NCI-H510A treated with DMSO at 0.1 percent for 48 hours (cell line): ENCODE data around the gene ZNRF3.
"Not testable (repeated sequence)": the region's sequence is repeated elsewhere in the genome, so short reads cannot be mapped to it uniquely, and the experiment has no call there.

Experiments used
- DNase-seq: peaks from one replicate; lab custom pipeline; 2025; lab: John Stamatoyannopoulos, UW

Gene ZNRF3

GRCh38 chr22:29070490-29070889 lies 187.1 kb downstream of the ZNRF3 start:
- DNase-seq, result no peak

GRCh38 chr22:29071261-29072045 lies 188.1 kb downstream of the ZNRF3 start:
- peak; percentile 35 for DNase-seq

GRCh38 chr22:29072193-29072978 lies 189.0 kb downstream of the ZNRF3 start:
- peak; percentile 76 for DNase-seq

- no peak for DNase-seq
These were observed 189.7 kb downstream of the ZNRF3 start, which contains the start of gene KREMEN1 for GRCh38 chr22:29072979-29073617. Gene KREMEN1, plus strand, starts transcription at chr22:29073035. Its CDS starts 96 bp downstream, at chr22:29073131.

DNA sequence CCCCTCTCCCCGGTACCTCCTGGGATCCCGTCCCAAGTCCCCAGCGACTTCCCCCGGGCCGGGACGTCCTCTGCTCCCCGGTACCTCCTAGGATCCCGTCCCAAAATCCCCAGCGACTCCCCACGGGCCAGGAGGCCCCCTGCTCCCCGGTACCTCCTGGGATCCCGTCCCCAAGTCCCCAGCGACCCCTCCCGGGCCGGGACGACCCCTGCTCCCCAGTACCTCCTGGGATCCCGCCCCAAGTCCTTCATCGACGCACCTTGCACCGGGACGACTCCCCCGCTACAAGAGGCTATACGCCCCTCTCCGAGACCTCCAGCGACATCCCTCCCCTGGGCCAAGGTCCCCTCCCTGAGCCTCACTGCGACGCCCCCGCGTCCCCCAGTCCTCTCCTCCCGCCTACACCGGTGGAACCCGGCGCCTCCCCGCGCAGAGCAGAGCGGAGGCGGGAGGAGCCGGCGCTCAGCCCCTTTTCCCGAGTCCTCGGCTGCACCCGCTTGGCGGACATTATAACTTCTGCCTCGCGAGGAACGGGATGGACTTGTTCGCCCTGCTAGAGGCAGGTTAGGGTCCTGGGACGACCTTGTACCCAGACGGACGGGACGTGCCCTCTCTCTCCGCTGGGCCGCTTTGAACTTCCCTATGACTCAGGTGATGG lies 190.4 kb downstream of the ZNRF3 start:
- DNase-seq, result no peak

DNA sequence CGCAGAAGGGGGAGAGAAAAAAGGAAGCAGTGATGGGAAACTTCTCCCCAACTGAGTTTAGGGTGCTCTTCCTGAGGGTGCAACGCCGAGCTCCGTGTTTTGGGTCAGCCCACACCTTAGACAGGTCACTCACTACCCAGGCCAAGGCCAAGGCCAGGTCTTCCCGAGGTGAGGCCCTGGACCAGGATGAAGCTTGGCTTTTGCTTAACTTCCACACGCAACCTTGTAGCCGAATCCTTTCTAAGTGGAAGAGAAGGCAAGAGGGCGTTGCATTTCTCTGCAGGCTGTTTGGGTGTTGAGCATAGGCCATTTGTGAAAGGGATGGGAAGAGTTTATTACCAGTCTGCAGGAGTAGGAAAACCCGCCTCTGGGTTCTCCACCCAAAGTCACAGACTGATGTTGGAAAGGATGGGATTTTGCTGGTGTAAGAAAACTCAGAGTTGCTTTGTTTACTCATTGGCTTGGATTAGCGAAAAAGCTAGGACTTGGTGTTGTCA lies 191.0 kb downstream of the ZNRF3 start:
- no peak for DNase-seq

- DNase-seq, result peak; percentile 50
These were observed 194.9 kb downstream of the ZNRF3 start for GRCh38 chr22:29078036-29078868.

DNA sequence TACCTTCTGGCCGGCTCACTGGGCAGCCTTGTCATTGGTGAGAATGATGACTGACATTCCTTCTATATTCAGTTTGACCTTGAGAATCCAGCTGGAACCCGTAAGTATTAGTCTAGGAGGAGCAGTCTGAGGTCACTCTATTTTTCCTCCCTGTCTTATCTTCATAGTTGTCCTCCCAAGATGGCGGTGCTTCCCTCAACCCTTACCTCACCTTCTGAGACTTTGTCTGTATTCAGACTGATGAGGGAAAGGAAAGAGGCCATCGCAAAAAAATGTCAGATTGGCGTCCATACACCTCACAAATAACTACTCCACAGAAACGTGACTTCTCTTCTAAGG lies 195.5 kb downstream of the ZNRF3 start:
- no peak for DNase-seq

DNA sequence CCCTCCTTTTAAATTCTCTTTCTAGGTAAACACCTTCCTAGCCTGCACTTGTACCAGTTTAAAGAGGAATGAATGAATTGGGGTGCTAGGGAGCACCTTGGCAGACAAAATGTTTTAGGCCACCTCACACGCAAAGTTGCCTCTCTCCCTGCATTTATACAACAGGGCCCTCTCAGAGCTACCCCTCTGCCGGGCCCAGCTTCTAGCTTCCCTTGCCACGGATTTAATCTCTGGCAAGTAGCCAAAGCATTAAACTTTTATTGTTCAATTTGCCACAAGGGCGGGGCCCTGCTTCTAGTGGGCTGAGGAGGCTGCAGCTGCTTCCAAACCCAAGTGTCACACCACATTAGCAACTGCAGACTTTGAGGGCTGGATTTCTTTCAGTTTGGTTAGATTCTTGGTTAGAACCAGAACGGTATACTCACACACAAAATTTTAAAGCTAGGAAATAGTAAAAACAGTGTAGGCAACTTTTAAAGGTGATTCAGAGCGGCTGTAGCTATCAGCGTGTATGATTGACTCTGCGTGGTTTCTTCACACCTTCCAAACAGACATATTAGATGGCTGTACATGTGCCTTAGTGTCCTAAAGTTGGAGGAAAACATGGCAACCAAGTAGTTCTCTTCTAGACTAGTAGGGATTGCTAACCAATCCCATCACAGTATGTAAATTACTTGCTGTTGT lies 196.0 kb downstream of the ZNRF3 start:
- DNase-seq, result peak; percentile 89

DNA sequence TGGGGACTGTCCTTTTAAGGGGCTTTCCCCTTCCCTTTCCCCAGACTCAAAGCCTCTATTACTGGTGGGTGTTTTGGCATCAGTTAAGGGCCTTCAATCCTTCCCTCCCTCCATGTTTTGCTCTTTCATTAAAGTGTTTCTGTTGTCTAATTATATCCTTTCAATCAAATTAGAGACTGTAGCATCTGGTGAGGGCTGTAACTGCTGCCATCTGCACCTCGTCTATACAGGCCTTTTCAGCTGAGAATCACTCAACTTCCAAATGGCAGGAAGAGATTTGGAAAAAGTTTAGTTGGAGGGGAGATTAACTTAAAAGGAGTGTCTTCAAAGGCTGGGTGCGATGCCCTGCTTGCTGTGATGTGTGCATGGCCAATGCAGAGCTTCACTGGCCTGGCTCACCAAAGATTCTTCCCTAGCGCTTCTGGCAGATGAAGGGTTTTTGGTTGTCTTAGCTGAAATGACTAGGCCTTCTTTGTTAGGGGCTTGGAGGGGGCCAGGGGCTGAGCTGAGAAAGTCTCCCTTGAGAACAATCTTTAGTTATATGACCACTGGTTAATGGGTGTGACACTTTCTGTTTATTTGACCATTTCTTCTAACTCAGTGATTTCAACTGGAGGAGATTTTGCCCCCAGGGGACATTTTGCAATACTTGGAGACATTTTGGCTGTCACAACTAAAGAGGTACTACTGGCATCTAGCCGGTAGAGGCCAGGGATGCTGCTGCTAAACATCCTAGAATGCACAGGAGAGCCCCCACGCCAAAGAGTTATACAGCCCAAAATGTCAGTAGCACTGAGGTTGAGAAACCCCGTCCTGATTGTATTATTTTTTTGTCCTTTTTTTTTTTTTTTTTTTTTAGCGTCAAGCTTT lies 197.0 kb downstream of the ZNRF3 start:
- DNase-seq, result no peak

DNA sequence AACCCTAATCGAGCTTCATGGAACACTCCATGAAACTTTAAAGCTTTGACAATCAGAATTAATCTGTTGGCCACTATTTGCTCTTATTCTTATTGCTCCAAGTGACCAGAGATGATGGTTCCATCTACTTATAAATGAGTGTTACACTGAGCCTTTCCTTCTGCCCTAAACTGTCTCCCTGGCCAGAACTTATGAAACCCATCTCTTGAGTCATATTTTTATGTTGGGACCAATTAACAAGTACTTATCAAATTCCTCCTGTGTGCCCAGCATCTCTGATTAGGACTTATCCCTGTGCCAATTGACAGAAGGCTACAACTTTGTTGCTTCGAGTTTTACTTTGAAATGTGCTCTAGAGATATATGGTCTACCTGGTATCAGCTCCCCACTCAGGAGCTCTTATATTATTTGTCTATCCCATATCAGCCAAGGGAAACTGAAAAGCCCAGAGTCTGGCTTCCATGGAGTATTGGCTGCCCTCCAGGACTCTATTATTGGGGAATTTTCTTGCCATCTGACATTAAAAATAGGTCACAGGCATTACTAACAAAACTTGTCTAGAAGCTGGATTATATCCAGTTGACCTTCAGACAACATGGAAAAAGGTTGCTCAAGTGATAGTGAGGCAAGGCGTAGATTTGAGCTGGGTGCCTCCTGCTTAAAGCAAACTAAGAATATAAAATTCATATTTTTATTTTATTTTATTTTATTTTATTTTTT lies 198.3 kb downstream of the ZNRF3 start:
- no peak for DNase-seq

GRCh38 chr22:29082826-29083545 lies 199.6 kb downstream of the ZNRF3 start:
- no peak for DNase-seq

DNA sequence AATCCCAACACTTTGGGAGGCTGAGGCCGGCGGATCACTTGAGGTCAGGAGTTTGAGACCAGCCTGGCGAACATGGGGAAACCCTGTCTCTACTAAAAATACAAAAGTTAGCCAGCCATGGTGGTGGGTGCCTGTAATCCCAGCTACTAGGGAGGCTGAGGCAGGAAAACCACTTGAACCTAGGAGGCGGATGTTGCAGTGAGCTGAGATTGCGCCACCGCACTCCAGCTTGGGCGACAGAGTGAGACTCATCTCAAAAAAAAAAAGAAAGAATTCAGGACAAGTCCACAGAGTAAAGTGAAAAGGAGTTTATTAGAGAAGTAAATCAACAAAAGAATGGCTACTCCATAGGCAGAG lies 200.2 kb downstream of the ZNRF3 start:
- DNase-seq, result not testable (repeated sequence)

DNA sequence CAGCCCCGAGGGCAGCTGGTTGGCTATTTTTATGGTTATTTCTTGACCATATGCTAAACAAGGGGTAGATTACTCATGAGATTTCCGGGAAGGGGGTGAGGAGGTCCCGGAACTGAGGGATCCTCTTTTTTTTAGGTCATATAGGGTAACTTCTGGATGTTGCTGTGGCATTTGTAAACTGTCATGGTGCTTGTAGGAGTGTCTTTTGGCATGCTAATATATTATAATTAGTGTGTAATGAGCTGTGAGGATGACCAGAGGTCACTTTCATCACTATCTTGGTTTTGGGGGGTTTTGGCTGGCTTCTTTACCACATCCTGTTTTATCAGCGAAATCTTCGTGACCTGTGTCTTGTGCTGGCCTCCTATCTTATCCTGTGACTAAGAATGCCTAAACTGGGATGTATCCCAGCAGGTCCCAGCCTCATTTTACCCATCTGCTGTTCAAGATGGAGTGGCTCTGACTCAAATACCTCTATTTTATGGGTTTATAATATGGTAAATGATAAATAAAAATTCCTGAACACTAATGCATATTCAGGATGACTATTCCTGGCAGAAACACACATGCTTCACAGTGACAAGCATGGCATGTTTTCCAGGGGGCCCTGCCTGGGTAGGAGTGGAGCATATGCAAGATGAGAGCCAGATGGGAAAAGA lies 200.7 kb downstream of the ZNRF3 start:
- no peak for DNase-seq

- no peak for DNase-seq
These were observed 203.6 kb downstream of the ZNRF3 start for GRCh38 chr22:29087012-29087411.

DNA sequence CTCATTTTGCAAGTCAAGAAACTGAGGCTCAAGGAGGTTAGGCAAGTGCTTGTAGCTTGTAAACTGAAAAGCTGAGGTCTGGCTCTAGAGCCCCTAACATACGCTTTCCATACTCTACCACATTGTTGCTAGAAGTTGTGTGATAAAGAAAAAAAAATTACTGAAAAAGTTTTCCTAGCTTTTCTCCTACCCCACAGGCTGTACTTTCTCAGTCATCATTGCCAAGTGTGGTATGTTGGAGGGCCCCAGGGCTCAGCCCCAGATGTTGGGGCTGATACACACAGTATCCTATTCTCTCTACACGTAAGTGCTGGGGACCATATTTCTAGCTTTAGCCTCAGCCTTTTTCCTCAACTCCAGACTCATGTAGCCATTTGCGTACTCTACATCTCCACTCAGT lies 205.4 kb downstream of the ZNRF3 start:
- DNase-seq, result no peak

DNA sequence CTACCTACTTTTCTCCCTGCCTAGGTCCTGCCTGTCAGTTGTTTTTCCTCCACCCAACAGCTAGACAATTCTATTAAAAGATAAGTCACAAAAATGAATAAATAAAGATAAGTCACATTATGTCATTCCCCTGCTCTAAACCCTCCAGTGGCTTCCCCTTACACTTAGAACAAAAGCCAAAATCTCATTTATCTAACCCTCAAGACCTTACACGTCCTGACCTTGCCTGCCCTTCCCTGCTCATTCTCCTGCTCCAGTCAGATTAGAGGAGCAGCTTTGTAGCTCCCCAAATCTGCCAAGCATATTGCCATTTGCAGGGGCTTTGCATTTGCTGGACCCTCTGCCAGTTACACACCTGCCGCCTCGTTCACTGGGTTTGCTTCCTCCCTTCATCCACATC lies 206.1 kb downstream of the ZNRF3 start:
- no peak for DNase-seq

GRCh38 chr22:29090039-29090438 lies 206.7 kb downstream of the ZNRF3 start:
- DNase-seq, result no peak
